Endothelial cell of umbilical vein (primary cell): Measurements from ENCODE around the gene TOMM6. TPM values are rescaled to one million over a fixed set of nuclear protein-coding genes. Genes with fewer than 3 reads are reported as not detected.

ENCODE experiments used
- BruUV-seq: library from RNA; stranded (reverse); fragments of 400-500 nt; replicated peaks from 2 replicates; lab custom pipeline; 2021; lab: Mats Ljungman, UMichigan
- CTCF ChIA-PET: fragments of 300-600, 350-600 bp; sonication (Branson Sonifier 250); formaldehyde crosslinking; loops from one replicate; lab custom pipeline; 2021; ENCODE audit warnings: antibody characterized with exemption, inconsistent platforms; lab: Charles Lee
- POLR2A ChIA-PET: fragments of 300-600, 350-600 bp; sonication (Branson Sonifier 250); formaldehyde crosslinking; loops from one replicate; lab custom pipeline; 2021; ENCODE audit warnings: antibody characterized with exemption, inconsistent platforms; lab: Charles Lee
- DNase-seq: peaks from one replicate; pipeline ENCODE4 v3.0.0-alpha.2; 2011; ENCODE audit warnings: low read depth, low spot score
- FAIRE-seq: peaks from 2 replicates; lab custom pipeline; 2011; peaks lifted over from hg19 to GRCh38; lab: Jason Lieb, UNC
- H2AFZ ChIP-seq: 2 replicates; pipeline ENCODE4 v1.6.0; 2012; ENCODE audit warnings: low read depth, low read length, control low read depth, inconsistent platforms
- H3K27ac ChIP-seq: 2 replicates; pipeline ENCODE4 v1.5.1; 2011; ENCODE audit warnings: low read depth, mild to moderate bottlenecking, control low read depth, low read length, moderate library complexity; ENCODE audit not compliant: insufficient read depth
- H3K27me3 ChIP-seq, 2 experiments: 2 replicates each; pipeline versions ENCODE4 v1.6.0 to v1.6.1; 2011; ENCODE audit warnings: low read length in 2 of 2, mixed read lengths in 1 of 2; ENCODE audit not compliant: control insufficient read depth in 2 of 2, insufficient read depth in 2 of 2
- H3K36me3 ChIP-seq, 2 experiments: 2 replicates in 1 of 2; 3 replicates in 1 of 2; pipeline ENCODE4 v1.5.1; 2011; ENCODE audit warnings: low read length in 2 of 2, mild to moderate bottlenecking in 1 of 2, moderate library complexity in 1 of 2; ENCODE audit not compliant: control insufficient read depth in 2 of 2, insufficient read depth in 2 of 2; ENCODE audit errors: extremely low read depth in 1 of 2
- H3K4me1 ChIP-seq: 3 replicates; pipeline ENCODE4 v1.5.1; 2011; ENCODE audit warnings: mild to moderate bottlenecking, low read length; ENCODE audit not compliant: control insufficient read depth, insufficient read depth; ENCODE audit errors: extremely low read depth
- H3K4me2 ChIP-seq: 2 replicates; pipeline ENCODE4 v1.6.1; 2011; ENCODE audit warnings: low read length, control low read depth, mixed read lengths; ENCODE audit not compliant: insufficient read depth
- H3K4me3 ChIP-seq, 3 experiments: fragments of 200-600 bp in 1 of 3; sonication (generic), shearing (Covaris generic) in 1 of 3; replicated peaks in 1 of 3; 2 replicates each; pipeline ENCODE4 v1.5.1; 2011 to 2016; ENCODE audit warnings: control low read depth in 3 of 3, low read length in 3 of 3, mild to moderate bottlenecking in 2 of 3, inconsistent platforms in 1 of 3, low read depth in 1 of 3, moderate library complexity in 1 of 3; ENCODE audit not compliant: insufficient read depth in 1 of 3
- H3K79me2 ChIP-seq: 2 replicates; pipeline ENCODE4 v1.6.0; 2012; ENCODE audit warnings: low read length, inconsistent platforms; ENCODE audit not compliant: control insufficient read depth, insufficient read depth
- H3K9ac ChIP-seq: replicated peaks from 2 replicates; pipeline ENCODE3; 2011; ENCODE audit warnings: low read length, control low read depth; ENCODE audit not compliant: insufficient read depth; ENCODE audit errors: extremely low read depth
- H3K9me1 ChIP-seq: replicated peaks from 3 replicates; pipeline ENCODE4 v1.6.0; 2011; ENCODE audit warnings: mild to moderate bottlenecking, low read length; ENCODE audit not compliant: control insufficient read depth, insufficient read depth; ENCODE audit errors: extremely low read depth
- H3K9me3 ChIP-seq: replicated peaks from 2 replicates; pipeline ENCODE4 v1.5.1; 2012; ENCODE audit warnings: low read length, inconsistent platforms; ENCODE audit not compliant: control insufficient read depth, insufficient read depth
- H4K20me1 ChIP-seq: replicated peaks from 2 replicates; pipeline ENCODE3; 2011; ENCODE audit warnings: mild to moderate bottlenecking, low read length; ENCODE audit not compliant: control insufficient read depth, insufficient read depth; ENCODE audit errors: extremely low read depth
- CTCF ChIP-seq, 2 donors: IDR thresholded peaks; 1 replicate in 1 of 2; 2 replicates in 1 of 2; pipeline ENCODE4 v1.5.1; 2011; ENCODE audit warnings: low read length in 2 of 2, mild to moderate bottlenecking in 2 of 2, moderate library complexity in 2 of 2, control low read depth in 1 of 2, inconsistent platforms in 1 of 2, low read depth in 1 of 2; ENCODE audit not compliant: insufficient read depth in 1 of 2; ENCODE audit errors: extremely low read depth in 1 of 2
- EZH2 ChIP-seq: IDR thresholded peaks from 2 replicates; pipeline ENCODE4 v1.6.1; 2012; ENCODE audit warnings: borderline replicate concordance, low read depth, mild to moderate bottlenecking, moderate library complexity, low read length, inconsistent platforms; ENCODE audit not compliant: severe bottlenecking
- FOS ChIP-seq: IDR thresholded peaks from 2 replicates; pipeline ENCODE4 v1.6.1; 2011; ENCODE audit warnings: mild to moderate bottlenecking, low read length, moderate library complexity, borderline replicate concordance; ENCODE audit not compliant: insufficient read depth
- GATA2 ChIP-seq: IDR thresholded peaks from 2 replicates; pipeline ENCODE4 v1.7.0; 2011; ENCODE audit warnings: low read depth, mild to moderate bottlenecking, moderate library complexity, mixed read lengths, low read length; ENCODE audit not compliant: insufficient read length, insufficient read depth
- JUN ChIP-seq: IDR thresholded peaks from 2 replicates; pipeline ENCODE4 v1.6.1; 2011; ENCODE audit warnings: borderline replicate concordance, low read depth; ENCODE audit not compliant: insufficient read length, insufficient read depth
- MAX ChIP-seq: IDR thresholded peaks from 2 replicates; pipeline ENCODE4 v1.6.1; 2011; ENCODE audit not compliant: insufficient read depth, insufficient read length
- MYC ChIP-seq: IDR thresholded peaks from one replicate; pipeline ENCODE4 v1.6.1; 2011; ENCODE audit warnings: mild to moderate bottlenecking, low read depth, low read length
- POLR2A ChIP-seq: IDR thresholded peaks from 2 replicates; pipeline ENCODE4 v1.6.1; 2012; ENCODE audit warnings: low read depth, mild to moderate bottlenecking, control low read depth, low read length
- POLR2AphosphoS5 ChIP-seq: IDR thresholded peaks from 2 replicates; pipeline ENCODE4 v1.6.1; 2012; ENCODE audit warnings: low read depth, mild to moderate bottlenecking, control low read depth, low read length, moderate library complexity; ENCODE audit not compliant: insufficient read depth
- dilution Hi-C: fragments of 300-500 bp; cut with MboI; formaldehyde crosslinking; loops from one replicate; pipeline ENCODE4 v1.15.0; 2019; ENCODE audit warnings: low sequenced_read_pairs; ENCODE audit not compliant: extremely low pct_ligation_motif_present
- intact Hi-C: fragments of 100-400 bp; cut with micrococcal nuclease; formaldehyde crosslinking; loops from one replicate; pipeline ENCODE4 v1.10.0; 2022
- polyA plus RNA-seq, 4 experiments: library from polyadenylated mRNA; depleted of rRNA in 3 of 4; stranded (reverse) in 3 of 4; unstranded in 1 of 4; fragments of >200 nt; gene quantifications; 2 replicates each; pipeline versions ENCODE4 v1.2.1 to v1.2.3, GENCODE V29; 2011 to 2012; ENCODE audit warnings: missing spikeins in 1 of 4
- total RNA-seq: library from RNA; stranded (reverse); gene quantifications from 2 replicates; pipeline ENCODE4 v1.2.3, GENCODE V29; 2021

TOMM6 gene
- total and polyA plus RNA-seq, 2 donors (not counting 3 experiments of a cell fraction or from before 2014, with no cell fraction given): 233 to 527 TPM

DNA sequence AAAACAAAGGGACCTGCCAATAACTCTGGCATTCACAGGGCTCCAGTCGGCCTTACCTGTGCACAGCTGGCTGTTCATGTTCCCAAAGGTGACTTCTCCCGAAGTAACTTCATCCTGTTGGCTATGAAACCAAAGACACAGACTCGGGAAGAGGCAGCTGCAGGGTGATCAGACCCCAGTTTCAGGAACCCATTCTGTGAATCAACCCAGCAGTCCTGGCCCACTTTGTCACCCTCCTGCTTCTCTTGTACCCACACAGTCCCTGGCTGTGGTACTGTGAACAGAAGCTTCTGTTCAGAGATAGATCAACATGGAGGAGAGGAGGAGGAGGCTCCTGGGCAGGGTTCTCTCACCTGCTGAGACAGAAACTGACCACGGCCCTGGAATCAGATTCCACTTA, 31.6 kb upstream of the TOMM6 start:
- CTCF ChIA-PET: no interaction called here
- POLR2A ChIA-PET: no interaction called here

More for the DNA sequence above, 31.6 kb upstream of the TOMM6 start:
- Histone ChIP-seq H3K4me1 (no peaks in the 10 kb centered on the region), H3K9me1 (no peaks in the 10 kb centered on the region), H3K4me2 (no peak overlapping the region), H3K36me3 (no peaks in the 10 kb centered on the region), H3K9me3 (no peaks in the 10 kb centered on the region), H3K79me2 (no peaks in the 10 kb centered on the region), H3K4me3 (no peak overlapping the region), H3K9ac (no peak overlapping the region), H3K27ac (no peak overlapping the region), H3K27me3 (peaks cover 3 to 7% of the 10 kb centered on the region in 2 experiments), H4K20me1 (no peaks in the 10 kb centered on the region), H2AFZ (no peak overlapping the region)
- intact Hi-C loops (no loop called here), dilution Hi-C loops (no loop called here)
- DNase-seq: no peak
- FAIRE-seq: no peak
- TF ChIP-seq CTCF (IDR thresholded peaks at IDR 0.05; ENCODE audit: extremely low read depth in 1 of 2, insufficient read depth in 1 of 2, low read depth in 1 of 2, low read length in 2 of 2) (no peak), GATA2 (no peak), POLR2AphosphoS5 (no peak), MAX (no peak), JUN (no peak), FOS (no peak), EZH2 (no peak), MYC (no peak), POLR2A (no peak)
- no TSS peak for BruUV-seq
